ENCODE data around the gene ZNF318. TPM values are rescaled to one million over a fixed set of nuclear protein-coding genes. Genes with fewer than 3 reads are reported as not detected.

The ZNF318 gene
- total RNA-seq, 1 donor from 2014 or later: 17.6 TPM

DNA sequence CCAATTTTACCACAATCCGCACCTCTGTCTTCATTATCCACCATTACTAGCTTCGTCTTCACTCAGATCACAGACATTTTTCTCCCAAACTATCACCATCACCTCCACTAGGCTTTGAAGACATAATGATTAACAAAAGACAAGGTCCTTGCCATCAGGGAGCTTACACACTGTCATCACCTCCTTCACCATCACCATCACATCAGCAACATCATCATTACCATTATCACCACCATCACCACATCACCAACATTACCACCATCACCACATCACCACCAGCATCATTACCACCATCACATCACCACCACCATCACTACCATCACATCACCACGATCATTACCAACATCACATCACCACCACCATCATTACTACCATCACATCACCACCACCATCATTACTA, 75.7 kb downstream of the ZNF318 start:
- no peaks in the 10 kb centered on the region for H3K36me3 ChIP-seq
- H4K20me1 ChIP-seq (ENCODE audit: low read depth): no peaks in the 10 kb centered on the region
- Mint-ChIP-seq H3K36me3 (no peaks in the 10 kb centered on the region), H3K27me3 (ENCODE audit: insufficient read depth, low read depth) (peaks cover 6% of the 10 kb centered on the region), H3K9me3 (no peaks in the 10 kb centered on the region), H3K4me1 (peaks cover 6% of the 10 kb centered on the region), H3K27ac (no peak overlapping the region), H3K4me3 (no peak overlapping the region)
- H3K27me3 ChIP-seq: no peaks in the 10 kb centered on the region
- no peak for TF ChIP-seq EZH2 (IDR thresholded peaks at IDR 0.05)
- TF ChIP-seq EZH2phosphoT487 (IDR thresholded peaks at IDR 0.05): no peak
- TF ChIP-seq, protein P1, sequence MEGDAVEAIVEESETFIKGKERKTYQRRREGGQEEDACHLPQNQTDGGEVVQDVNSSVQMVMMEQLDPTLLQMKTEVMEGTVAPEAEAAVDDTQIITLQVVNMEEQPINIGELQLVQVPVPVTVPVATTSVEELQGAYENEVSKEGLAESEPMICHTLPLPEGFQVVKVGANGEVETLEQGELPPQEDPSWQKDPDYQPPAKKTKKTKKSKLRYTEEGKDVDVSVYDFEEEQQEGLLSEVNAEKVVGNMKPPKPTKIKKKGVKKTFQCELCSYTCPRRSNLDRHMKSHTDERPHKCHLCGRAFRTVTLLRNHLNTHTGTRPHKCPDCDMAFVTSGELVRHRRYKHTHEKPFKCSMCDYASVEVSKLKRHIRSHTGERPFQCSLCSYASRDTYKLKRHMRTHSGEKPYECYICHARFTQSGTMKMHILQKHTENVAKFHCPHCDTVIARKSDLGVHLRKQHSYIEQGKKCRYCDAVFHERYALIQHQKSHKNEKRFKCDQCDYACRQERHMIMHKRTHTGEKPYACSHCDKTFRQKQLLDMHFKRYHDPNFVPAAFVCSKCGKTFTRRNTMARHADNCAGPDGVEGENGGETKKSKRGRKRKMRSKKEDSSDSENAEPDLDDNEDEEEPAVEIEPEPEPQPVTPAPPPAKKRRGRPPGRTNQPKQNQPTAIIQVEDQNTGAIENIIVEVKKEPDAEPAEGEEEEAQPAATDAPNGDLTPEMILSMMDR (IDR thresholded peaks at IDR 0.05): no peak
- H2AFZ ChIP-seq (replicated peaks): no peak overlapping the region
- H3K9ac ChIP-seq: no peak overlapping the region
- no peak overlapping the region for H3K4me3 ChIP-seq
- no peaks in the 10 kb centered on the region for H3K79me2 ChIP-seq (ENCODE audit: low read depth)
- H3K4me2 ChIP-seq: no peak overlapping the region
- H3K4me1 ChIP-seq: peaks cover 12% of the 10 kb centered on the region
- H3K9me3 ChIP-seq (ENCODE audit: low read depth): no peaks in the 10 kb centered on the region
- H3F3A ChIP-seq (ENCODE audit: low read depth): peaks cover 3% of the 10 kb centered on the region
- no peak for DNase-seq (ENCODE audit: low spot score)
- no peak overlapping the region for H3K27ac ChIP-seq

DNA sequence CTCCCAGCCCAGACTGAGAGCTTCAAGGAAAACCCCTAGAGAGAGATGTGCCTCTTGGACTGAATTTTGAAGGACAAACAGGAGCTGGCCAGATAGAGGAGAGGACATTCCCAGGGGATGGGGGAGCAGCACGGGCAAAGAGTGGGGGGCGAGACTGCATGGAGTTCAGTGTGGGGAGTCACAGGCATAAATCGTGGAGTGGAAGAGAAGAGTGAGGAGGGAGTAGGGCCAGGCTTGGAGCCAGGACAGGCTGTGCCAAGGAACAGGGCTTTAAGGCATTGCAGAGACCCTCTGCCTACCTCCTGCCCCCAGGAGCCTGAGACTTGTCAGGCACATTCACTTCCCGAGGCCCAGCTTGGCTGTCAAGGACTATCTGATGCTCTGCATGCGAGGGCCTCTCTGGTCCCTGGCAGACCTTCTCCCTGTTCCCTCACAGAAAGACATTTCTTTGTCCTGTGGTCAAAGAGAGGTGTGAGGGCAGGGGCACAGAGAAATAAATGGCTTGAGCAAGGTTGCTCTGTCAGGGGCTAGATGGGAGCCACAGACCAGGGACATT, 76.6 kb downstream of the ZNF318 start:
- no peaks in the 10 kb centered on the region for H4K20me1 ChIP-seq (ENCODE audit: low read depth)
- no peak overlapping the region for H3K4me3 ChIP-seq
- Mint-ChIP-seq H3K4me3 (no peak overlapping the region), H3K9me3 (no peaks in the 10 kb centered on the region), H3K36me3 (no peaks in the 10 kb centered on the region), H3K4me1 (peaks cover 6% of the 10 kb centered on the region), H3K27ac (no peak overlapping the region), H3K27me3 (ENCODE audit: insufficient read depth, low read depth) (peaks cover 5% of the 10 kb centered on the region)
- H3F3A ChIP-seq (ENCODE audit: low read depth): peaks cover 3% of the 10 kb centered on the region
- no peaks in the 10 kb centered on the region for H3K79me2 ChIP-seq (ENCODE audit: low read depth)
- H3K27ac ChIP-seq: no peak overlapping the region
- H2AFZ ChIP-seq (replicated peaks): no peak overlapping the region
- no peaks in the 10 kb centered on the region for H3K9me3 ChIP-seq (ENCODE audit: low read depth)
- no peak overlapping the region for H3K4me2 ChIP-seq
- TF ChIP-seq EZH2 (IDR thresholded peaks at IDR 0.05) (no peak), EZH2phosphoT487 (IDR thresholded peaks at IDR 0.05) (no peak)
- TF ChIP-seq, protein P1 (IDR thresholded peaks at IDR 0.05): no peak
- H3K9ac ChIP-seq: no peak overlapping the region
- no peak for DNase-seq (ENCODE audit: low spot score)
- peaks cover 10% of the 10 kb centered on the region for H3K4me1 ChIP-seq
- H3K27me3 ChIP-seq: no peaks in the 10 kb centered on the region
- no peaks in the 10 kb centered on the region for H3K36me3 ChIP-seq

DNA sequence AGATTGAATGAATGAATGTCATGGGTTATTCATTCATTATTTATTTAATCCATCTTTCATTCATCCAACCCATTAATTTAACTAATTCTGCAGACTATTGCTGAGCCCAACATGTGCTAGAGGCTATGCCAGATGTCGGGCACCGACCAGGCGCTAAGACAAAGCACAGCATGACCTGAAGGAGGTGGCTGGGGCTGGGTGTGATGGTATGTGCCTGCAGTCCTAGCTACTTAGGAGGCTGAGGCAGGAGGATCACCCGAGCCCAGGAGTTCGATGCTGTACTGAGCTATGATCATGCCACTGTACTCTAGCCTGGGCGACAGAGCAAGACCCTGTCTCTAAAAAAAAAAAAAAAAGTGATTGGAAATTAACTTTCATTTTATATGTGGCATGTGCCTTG, 77.1 kb downstream of the ZNF318 start:
- TF ChIP-seq, protein P1 (IDR thresholded peaks at IDR 0.05): no peak
- TF ChIP-seq EZH2 (IDR thresholded peaks at IDR 0.05) (no peak), EZH2phosphoT487 (IDR thresholded peaks at IDR 0.05) (no peak)
- no peaks in the 10 kb centered on the region for H3K36me3 Mint-ChIP-seq

More for the DNA sequence above, 77.1 kb downstream of the ZNF318 start:
- H3K4me2 ChIP-seq: no peak overlapping the region
- Mint-ChIP-seq H3K9me3 (no peaks in the 10 kb centered on the region), H3K27me3 (ENCODE audit: insufficient read depth, low read depth) (peaks cover 5% of the 10 kb centered on the region), H3K27ac (no peak overlapping the region), H3K4me3 (no peak overlapping the region), H3K4me1 (peaks cover 7% of the 10 kb centered on the region)
- no peak for DNase-seq (ENCODE audit: low spot score)
- no peaks in the 10 kb centered on the region for H4K20me1 ChIP-seq (ENCODE audit: low read depth)
- no peaks in the 10 kb centered on the region for H3K79me2 ChIP-seq (ENCODE audit: low read depth)
- peaks cover 5% of the 10 kb centered on the region for H3K4me1 ChIP-seq
- no peak overlapping the region for H3K4me3 ChIP-seq
- H3F3A ChIP-seq (ENCODE audit: low read depth): peaks cover under 1% of the 10 kb centered on the region
- H3K27ac ChIP-seq: no peak overlapping the region
- no peaks in the 10 kb centered on the region for H3K27me3 ChIP-seq
- no peak overlapping the region for H2AFZ ChIP-seq (replicated peaks)
- no peaks in the 10 kb centered on the region for H3K9me3 ChIP-seq (ENCODE audit: low read depth)
- H3K9ac ChIP-seq: no peak overlapping the region
- no peaks in the 10 kb centered on the region for H3K36me3 ChIP-seq

Measured in neural progenitor cell (in vitro differentiated cells).